ENCODE measurements around the gene NEK4.

DNA sequence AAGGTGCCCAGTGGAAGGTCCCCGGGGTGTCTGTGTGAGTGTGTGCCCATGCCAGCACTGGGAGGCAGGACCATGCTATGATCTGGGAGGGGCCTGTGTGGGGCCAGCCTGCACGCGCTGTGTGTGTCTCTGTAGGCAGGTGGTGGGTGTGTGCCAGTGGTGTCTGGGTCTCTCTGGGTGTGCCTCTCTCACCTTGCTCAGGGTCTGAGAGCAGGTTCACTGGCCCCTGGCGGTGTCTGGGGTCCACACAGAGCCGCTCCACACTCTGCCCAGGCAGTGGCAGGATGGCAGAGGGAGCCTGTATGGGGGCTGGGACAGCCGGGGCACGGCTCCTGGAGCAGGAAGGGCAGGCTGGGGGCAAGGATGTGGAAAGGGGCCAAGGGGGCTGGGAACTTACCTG lies 47.1 kb upstream of the NEK4 start:
- TF ChIP-seq, protein P1, sequence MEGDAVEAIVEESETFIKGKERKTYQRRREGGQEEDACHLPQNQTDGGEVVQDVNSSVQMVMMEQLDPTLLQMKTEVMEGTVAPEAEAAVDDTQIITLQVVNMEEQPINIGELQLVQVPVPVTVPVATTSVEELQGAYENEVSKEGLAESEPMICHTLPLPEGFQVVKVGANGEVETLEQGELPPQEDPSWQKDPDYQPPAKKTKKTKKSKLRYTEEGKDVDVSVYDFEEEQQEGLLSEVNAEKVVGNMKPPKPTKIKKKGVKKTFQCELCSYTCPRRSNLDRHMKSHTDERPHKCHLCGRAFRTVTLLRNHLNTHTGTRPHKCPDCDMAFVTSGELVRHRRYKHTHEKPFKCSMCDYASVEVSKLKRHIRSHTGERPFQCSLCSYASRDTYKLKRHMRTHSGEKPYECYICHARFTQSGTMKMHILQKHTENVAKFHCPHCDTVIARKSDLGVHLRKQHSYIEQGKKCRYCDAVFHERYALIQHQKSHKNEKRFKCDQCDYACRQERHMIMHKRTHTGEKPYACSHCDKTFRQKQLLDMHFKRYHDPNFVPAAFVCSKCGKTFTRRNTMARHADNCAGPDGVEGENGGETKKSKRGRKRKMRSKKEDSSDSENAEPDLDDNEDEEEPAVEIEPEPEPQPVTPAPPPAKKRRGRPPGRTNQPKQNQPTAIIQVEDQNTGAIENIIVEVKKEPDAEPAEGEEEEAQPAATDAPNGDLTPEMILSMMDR (conservative IDR thresholded peaks at IDR 0.05; ENCODE audit: low read depth, low read length) = no peak
- TF ChIP-seq EZH2 (IDR thresholded peaks at IDR 0.05; ENCODE audit: borderline replicate concordance, low read depth, low read length, poor library complexity, severe bottlenecking) = no peak
